WERI-Rb-1 (cell line): ENCODE measurements around the gene NPB.

Source experiments
- DNase-seq: peaks from one replicate; pipeline ENCODE4 v3.0.0-alpha.2; 2020
- H3K27ac ChIP-seq: fragments of 250-450 bp; sonication (Bioruptor Pico); 2 replicates; pipeline ENCODE4 v1.5.1; 2020; ENCODE audit warnings: mild to moderate bottlenecking, moderate library complexity
- H3K27me3 ChIP-seq: fragments of 250-450 bp; sonication (Bioruptor Pico); 2 replicates; pipeline ENCODE4 v1.5.1; 2021; ENCODE audit warnings: mild to moderate bottlenecking, low read depth, moderate library complexity; ENCODE audit not compliant: insufficient read depth, severe bottlenecking
- H3K36me3 ChIP-seq: fragments of 250-450 bp; sonication (Bioruptor Pico); 2 replicates; pipeline ENCODE4 v1.5.1; 2020; ENCODE audit warnings: mild to moderate bottlenecking, moderate library complexity
- H3K4me3 ChIP-seq: 2 replicates; pipeline ENCODE4 v1.5.1; 2011; ENCODE audit warnings: low read depth, mild to moderate bottlenecking, control low read depth, low read length
- H3K9me3 ChIP-seq: fragments of 250-450 bp; sonication (Bioruptor Pico); 2 replicates; pipeline ENCODE4 v1.5.1; 2021; ENCODE audit warnings: mild to moderate bottlenecking, moderate library complexity; ENCODE audit not compliant: severe bottlenecking
- TF ChIP-seq, protein P1 (sequence below): IDR thresholded peaks from 2 replicates; pipeline ENCODE4 v1.5.1; 2011; ENCODE audit warnings: low read depth, mild to moderate bottlenecking, control low read depth, inconsistent platforms, low read length

Gene NPB

DNA sequence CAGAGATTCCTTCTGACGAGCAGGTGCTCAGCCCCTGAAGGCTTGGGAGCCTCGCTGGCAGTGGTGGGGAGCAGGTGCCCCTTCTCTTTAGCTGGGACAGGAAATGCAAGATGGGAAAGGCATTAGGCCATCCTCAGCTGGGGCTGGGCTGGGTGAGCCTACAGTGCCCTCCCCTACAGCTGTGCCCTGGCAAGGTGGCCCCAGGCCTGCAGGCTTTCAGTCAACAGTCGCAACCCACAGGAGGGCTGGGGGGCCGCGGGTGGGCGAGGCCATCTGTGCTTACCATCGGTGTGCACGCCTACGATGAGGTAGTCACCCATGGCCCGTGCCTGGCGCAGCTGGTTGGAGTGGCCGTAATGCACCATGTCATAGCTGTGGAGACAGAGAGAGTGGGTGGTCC is 7.2 kb downstream of the NPB start:
- Histone ChIP-seq H3K4me3 (no peak overlapping the region), H3K36me3 (peaks cover 68% of the 10 kb centered on the region), H3K9me3 (no peaks in the 10 kb centered on the region), H3K27ac (peak overlapping the region; percentile 13), H3K27me3 (no peaks in the 10 kb centered on the region)
- no peak for DNase-seq
- TF ChIP-seq, protein P1, sequence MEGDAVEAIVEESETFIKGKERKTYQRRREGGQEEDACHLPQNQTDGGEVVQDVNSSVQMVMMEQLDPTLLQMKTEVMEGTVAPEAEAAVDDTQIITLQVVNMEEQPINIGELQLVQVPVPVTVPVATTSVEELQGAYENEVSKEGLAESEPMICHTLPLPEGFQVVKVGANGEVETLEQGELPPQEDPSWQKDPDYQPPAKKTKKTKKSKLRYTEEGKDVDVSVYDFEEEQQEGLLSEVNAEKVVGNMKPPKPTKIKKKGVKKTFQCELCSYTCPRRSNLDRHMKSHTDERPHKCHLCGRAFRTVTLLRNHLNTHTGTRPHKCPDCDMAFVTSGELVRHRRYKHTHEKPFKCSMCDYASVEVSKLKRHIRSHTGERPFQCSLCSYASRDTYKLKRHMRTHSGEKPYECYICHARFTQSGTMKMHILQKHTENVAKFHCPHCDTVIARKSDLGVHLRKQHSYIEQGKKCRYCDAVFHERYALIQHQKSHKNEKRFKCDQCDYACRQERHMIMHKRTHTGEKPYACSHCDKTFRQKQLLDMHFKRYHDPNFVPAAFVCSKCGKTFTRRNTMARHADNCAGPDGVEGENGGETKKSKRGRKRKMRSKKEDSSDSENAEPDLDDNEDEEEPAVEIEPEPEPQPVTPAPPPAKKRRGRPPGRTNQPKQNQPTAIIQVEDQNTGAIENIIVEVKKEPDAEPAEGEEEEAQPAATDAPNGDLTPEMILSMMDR, result no peak

DNA sequence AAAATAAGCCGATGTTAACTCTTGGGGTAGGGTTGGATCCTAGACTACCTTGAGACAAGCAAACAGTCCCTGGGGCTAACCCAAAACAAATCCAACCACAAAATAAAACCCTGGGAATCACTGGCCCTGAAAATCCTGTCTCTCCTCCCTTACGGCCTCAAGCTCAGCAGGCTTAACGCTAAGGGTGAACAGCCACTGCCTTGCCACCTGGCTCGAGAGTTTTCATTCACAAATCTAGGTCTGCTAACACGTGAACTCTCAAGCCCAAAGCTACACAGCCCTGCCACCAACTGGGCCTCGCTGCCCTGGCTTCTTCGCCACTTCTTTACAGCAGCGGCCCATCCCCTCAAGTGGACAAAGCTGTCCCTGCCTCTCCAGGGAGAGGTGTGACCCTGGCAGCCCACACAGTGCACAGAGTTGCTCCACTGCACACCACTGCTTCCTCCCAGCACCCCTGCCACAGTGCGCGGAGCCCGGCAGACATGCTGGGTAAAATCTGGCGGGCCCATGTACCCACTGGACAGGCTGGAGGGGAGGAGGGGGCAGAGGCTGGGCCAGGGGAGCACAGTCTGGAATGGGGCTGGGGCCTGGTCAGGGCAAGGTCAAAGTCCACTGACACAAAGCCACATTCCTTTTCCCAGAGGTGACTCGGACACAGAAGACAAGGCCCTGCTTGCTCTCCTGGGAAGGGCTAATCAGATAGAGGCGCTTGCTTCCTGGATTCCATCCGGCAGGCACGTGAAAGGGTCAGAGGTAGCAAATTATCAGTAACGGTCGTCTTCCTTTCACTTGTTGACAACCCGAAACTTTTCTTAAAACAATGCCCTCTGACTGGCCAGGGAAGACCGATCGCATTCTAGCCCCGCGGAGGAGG is 8.2 kb downstream of the NPB start:
- H3K4me3 ChIP-seq, result peak overlapping the region; percentile 62
- peak; percentile 79 for DNase-seq
- H3K9me3 ChIP-seq, result no peaks in the 10 kb centered on the region
- H3K36me3 ChIP-seq, result peaks cover 68% of the 10 kb centered on the region
- TF ChIP-seq, protein P1, result peak; percentile 19; the same call in 1 of the 2 replicates
- peak overlapping the region; percentile 39 for H3K27ac ChIP-seq
- H3K27me3 ChIP-seq, result no peaks in the 10 kb centered on the region

DNA sequence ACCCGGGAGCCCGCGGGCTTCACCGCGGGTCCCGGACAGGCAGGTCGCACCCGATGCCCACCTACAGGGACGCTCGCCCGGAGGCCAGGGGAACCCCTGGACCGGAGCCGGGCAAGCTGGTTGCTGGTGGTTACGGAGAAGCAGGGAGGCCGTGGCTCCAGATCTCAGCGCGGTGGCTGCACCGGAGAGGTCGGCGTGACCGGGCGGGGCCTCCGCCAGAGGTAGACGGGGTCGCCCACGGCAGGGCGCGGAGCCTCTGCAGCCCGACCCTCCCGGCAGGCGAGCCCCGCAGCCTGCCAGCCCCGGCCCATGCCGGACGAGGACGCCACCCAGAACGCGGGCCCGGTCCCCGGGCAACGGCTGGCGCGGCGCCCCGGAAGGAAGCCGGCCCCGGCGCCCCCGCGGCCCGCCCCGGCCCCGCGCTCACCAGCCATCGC is 8.8 kb downstream of the NPB start:
- H3K27me3 ChIP-seq, result no peaks in the 10 kb centered on the region
- H3K27ac ChIP-seq, result peak overlapping the region; percentile 39
- no peaks in the 10 kb centered on the region for H3K9me3 ChIP-seq
- peak overlapping the region; percentile 62 for H3K4me3 ChIP-seq
- peaks cover 70% of the 10 kb centered on the region for H3K36me3 ChIP-seq
- TF ChIP-seq, protein P1, result no peak
- no peak for DNase-seq

DNA sequence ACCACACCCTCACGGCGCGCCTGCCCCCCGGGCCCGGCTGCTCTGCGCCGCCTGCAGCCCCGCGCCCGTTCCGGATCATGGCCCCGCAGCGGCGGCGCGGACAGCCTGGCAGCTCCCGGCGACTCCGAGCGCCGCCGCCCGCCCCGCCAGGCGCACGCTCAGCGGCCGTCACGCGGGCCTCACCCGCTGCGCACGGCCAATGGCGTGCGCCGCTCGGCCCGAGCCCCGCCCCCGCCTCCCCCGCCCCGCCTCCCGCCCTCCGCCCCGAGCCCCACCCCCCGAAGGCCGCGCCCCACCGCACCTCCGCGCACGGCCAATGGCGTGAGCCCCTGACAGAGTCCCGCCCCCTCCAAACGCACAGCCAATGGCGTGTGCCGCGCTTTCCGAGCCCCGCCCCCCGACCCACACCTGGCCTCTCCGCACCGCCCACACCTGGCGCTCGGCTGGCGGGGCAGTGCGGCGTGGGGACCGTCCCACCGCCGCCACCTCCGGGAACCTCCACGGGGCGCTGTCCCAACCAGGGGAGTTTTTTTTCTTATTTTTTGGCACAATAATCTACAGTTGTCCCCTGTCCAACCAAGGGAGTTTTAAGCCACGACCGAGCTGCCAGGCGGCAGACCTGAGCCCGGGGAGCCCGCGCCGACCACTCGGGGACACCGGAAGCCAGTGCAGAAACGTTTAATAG is 9.4 kb downstream of the NPB start, which contains the start of gene PCYT2:
Gene PCYT2 (minus strand): TSS at position 123 of the 685 bp plus-strand sequence. CDS start 44 bp downstream, at position 79.
- Histone ChIP-seq H3K36me3 (peaks cover 68% of the 10 kb centered on the region), H3K27ac (peak within 1 kb of the TSS; percentile 39), H3K27me3 (no peaks in the 10 kb centered on the region), H3K4me3 (peak within 1 kb of the TSS; percentile 62), H3K9me3 (no peaks in the 10 kb centered on the region)
- DNase-seq, result peak; percentile 97
- TF ChIP-seq, protein P1, result no peak

DNA sequence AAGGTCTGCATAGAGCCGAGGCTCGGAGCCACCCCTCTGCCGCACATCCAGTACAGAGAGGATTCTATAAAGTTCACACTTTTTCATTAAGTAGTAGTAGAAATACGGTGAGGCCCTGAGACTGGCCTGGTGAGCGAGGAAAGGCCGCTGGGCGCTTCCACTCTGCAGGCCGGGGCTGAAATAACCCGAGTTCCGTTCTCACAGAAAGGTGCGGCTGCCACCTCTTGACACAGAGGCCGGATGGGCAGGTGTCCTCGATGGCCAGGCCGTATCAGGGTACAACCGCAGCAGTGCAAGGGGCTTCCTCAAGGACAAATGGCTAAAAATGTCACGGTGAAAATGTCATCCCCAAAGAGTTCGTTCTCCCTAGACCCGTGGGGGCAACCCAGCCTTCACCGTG is 9.9 kb downstream of the NPB start:
- Histone ChIP-seq H3K4me3 (no peak overlapping the region), H3K9me3 (no peaks in the 10 kb centered on the region), H3K36me3 (peaks cover 68% of the 10 kb centered on the region), H3K27ac (no peak overlapping the region), H3K27me3 (no peaks in the 10 kb centered on the region)
- TF ChIP-seq, protein P1, result no peak
- DNase-seq, result no peak
